Activated T-cell treated with anti-CD3 and anti-CD28 coated beads, Interleukin-2, amount 50 U/mL, for 72 hours (primary cell): ENCODE measurements around the gene GINS2. TPM values are rescaled to one million over a fixed set of nuclear protein-coding genes. Genes with fewer than 3 reads are reported as not detected.

Source experiments
- ATAC-seq, 2 donors: fragments of 150-1000 bp; cut with Tn5 transposase; replicated peaks in 1 of 2; 2 replicates each; pipeline ENCODE4 v1.10.0; 2021; ENCODE audit warnings: moderate library complexity in 2 of 2, mild to moderate bottlenecking in 1 of 2
- DNase-seq, 2 donors: peaks; one replicate each; pipeline ENCODE4 v3.0.0; 2021 to 2022; ENCODE audit warnings: mixed read lengths in 1 of 2
- H3K27ac Mint-ChIP-seq: one replicate; pipeline ENCODE4 v1.8.0; 2022; ENCODE audit warnings: mild to moderate bottlenecking, moderate library complexity, mixed read lengths
- H3K27me3 Mint-ChIP-seq: one replicate; pipeline ENCODE4 v1.8.0; 2022; ENCODE audit warnings: low read depth, mixed read lengths
- H3K36me3 Mint-ChIP-seq, 2 donors: one replicate each; pipeline ENCODE4 v1.8.0; 2022; ENCODE audit warnings: mixed read lengths in 2 of 2, mild to moderate bottlenecking in 1 of 2; ENCODE audit not compliant: insufficient read depth in 2 of 2
- H3K4me1 Mint-ChIP-seq: one replicate; pipeline ENCODE4 v1.8.0; 2022; ENCODE audit warnings: low read depth, mixed read lengths
- H3K4me3 Mint-ChIP-seq, 2 donors: one replicate each; pipeline ENCODE4 v1.8.0; 2022; ENCODE audit warnings: mild to moderate bottlenecking in 2 of 2, mixed read lengths in 2 of 2, moderate library complexity in 2 of 2
- H3K9me3 Mint-ChIP-seq, 2 donors: one replicate each; pipeline ENCODE4 v1.8.0; 2022; ENCODE audit warnings: mixed read lengths in 2 of 2
- total RNA-seq, 2 donors: library from RNA; stranded (reverse); gene quantifications; one replicate each; pipeline ENCODE4 v1.2.3, GENCODE V29; 2022

GINS2 gene
- total RNA-seq, 2 donors from 2014 or later: 32.6 to 55.6 TPM

DNA sequence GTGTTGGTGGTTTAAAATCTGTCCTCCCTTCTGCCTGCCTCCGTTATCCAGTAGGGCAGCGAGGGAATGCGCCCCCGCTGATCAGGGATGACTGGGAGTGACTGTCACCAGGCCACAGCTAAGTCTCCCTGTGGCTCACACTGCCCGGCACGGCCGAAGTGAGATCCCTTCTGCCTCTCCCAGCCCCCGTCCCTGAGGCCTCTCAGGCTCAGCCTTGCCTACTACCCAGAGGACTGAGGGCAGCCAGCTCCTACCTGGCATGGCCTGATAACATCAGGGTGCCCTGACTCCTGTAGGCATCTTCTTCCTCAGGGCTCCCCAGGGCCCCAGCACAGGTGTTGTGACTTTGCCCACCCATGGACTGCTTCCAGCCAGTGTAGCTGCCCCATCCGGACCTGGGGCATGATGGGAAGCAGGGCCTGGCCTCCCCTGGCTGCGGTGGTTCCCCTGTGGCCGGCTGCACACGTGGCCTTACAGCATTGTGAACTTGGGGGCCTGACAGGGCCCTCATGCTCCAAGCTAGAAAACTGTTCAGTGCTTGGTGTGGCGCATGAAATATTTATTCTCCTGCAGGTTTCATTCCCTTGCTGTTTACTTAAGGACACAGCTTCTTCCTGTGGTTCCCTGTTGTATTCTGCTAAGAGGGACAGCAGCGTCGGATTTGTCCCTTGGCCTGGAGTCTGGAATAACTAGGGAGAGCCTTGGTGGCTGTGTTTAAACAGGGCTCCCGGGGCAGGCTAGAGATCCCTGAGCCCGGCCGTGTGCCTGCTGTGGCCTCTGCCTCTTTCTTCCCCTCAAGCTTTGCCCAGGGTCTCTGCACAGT lies 30.0 kb downstream of the GINS2 start:
- ATAC-seq (no peak), DNase-seq (no peak)
- no peaks in the 10 kb centered on the region for H3K4me1 Mint-ChIP-seq
- H3K27me3 Mint-ChIP-seq: no peaks in the 10 kb centered on the region
- H3K36me3 Mint-ChIP-seq: peaks cover 1 to 6% of the 10 kb centered on the region in 2 donors
- H3K4me3 Mint-ChIP-seq: no peak overlapping the region
- no peak overlapping the region for H3K27ac Mint-ChIP-seq
- no peaks in the 10 kb centered on the region for H3K9me3 Mint-ChIP-seq

DNA sequence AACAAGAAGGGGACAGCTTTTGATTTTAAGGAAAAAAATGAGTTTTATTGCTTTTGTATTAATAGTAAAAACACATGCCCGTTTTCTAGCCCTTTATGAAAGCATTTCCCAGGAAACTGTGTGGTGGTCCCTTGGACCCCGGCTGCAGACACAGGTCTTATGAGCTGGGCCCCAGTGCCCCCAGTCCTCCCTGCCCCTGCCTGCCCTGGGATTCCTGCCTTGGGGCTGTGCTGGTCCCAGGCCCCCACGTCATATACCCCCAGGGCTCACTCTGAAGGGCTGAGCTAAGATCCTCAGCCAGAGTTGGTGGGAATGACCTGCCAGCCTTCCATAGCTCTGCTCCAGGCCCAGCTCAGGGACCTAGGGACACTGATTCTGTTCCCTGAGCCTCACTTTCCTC lies 30.8 kb downstream of the GINS2 start:
- Mint-ChIP-seq H3K9me3 (no peaks in the 10 kb centered on the region), H3K4me3 (no peak overlapping the region), H3K4me1 (no peaks in the 10 kb centered on the region), H3K27ac (no peak overlapping the region), H3K36me3 (peaks cover 1 to 6% of the 10 kb centered on the region in 2 donors), H3K27me3 (no peaks in the 10 kb centered on the region)
- ATAC-seq (no peak), DNase-seq (no peak)

DNA sequence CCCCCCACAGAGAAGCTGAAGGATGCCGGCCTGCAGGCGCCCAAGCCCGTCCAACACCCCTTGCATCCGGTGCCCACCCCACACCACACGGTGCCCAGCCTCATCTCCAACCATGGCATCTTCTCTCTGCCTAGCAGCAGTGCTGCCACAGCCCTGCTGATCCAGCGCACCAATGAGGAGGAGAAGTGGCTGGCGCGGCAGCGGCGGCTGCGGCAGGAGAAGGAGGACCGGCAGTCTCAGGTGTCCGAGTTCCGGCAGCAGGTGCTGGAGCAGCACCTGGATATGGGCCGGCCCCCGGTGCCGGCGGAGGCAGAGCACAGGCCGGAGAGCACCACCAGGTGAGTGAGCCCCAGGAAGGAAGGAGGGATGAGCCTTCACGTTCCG lies 31.5 kb downstream of the GINS2 start:
- Mint-ChIP-seq H3K36me3 (peaks cover 1 to 6% of the 10 kb centered on the region in 2 donors), H3K4me1 (no peaks in the 10 kb centered on the region), H3K4me3 (no peak overlapping the region), H3K27me3 (no peaks in the 10 kb centered on the region), H3K27ac (no peak overlapping the region), H3K9me3 (no peaks in the 10 kb centered on the region)
- no peak for ATAC-seq
- no peak for DNase-seq

DNA sequence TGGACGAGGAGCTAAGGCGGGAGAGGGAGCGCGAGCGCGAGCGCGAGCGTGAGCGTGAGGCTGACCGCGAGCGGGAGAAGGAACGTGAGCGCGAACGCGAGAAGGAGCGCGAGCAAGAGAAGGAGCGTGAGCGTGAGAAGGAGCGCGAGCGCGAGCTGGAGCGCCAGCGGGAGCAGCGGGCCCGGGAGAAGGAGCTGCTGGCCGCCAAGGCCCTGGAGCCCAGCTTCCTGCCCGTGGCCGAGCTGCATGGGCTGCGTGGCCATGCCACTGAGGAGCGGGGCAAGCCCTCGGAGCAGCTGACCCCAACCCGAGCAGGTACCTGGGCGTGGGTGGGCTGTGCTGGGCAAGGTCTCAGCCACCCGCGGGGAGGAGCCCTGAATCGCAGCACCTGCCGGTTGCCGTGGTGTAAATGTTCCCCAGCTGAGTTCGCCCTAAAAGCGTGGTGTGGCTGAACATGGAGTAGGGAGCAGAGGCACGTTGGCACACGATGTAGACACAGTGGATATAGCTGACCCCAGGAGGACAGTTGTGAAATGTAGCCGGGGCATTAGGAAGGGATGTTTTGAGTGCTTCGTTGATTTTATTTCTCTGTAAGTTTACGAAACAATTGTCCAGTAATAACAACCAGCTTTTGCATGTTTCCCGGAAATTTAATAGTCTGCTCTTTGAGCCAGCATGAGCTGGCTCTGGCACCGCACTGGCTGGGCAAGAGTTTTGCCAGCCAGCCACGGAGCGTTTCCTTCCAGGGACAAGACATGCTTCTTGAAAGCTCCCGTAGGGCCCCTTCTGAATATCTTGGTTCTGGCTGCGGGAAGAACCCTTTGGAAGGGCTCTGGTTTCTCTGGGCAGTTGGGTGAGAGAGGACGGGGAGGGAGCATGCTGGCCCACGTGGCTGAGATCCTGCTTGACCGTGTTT lies 32.1 kb downstream of the GINS2 start:
- Mint-ChIP-seq H3K9me3 (no peaks in the 10 kb centered on the region), H3K27ac (no peak overlapping the region), H3K4me3 (no peak overlapping the region)

DNA sequence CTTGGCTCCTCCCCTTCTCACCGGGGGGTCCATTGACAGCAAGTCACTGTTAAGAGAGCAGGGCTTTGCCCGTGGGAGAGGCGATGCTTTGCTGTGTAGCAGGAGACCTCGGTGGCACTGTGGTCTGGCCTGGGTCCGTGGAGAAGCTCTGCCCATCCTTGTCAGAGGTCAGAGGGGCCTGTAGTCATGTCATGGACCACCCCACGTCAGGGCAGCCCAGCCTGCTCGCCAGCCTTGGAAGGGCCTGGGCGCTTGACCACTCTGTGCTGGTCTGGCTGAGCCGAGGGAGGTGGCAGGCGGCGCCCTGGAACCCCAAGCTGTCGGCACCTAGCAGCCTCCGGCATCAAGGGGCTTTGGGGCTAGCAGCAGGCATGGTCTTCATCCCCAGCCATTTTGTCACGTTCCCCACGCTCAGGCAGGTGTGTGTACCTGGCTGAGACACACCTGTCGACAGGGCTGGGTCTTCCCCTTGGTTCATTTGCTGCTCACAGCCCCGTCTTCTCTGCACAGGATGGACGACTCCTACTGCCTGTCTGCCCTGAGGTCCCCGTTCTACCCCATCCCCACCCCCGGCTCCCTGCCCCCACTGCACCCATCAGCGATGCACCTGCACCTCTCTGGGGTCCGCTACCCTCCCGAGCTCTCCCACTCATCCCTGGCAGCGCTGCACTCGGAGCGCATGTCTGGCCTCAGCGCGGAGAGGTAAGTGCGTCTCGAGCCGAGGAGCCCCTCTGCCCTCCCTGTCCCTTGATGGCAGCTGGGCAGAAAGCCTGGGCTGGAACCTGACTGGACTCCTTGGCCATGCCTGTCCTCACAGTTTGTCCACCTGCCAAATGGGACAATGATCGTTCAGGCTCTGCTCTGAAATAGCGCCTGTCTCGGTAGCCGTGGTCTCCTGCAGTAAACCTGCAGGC lies 33.3 kb downstream of the GINS2 start:
- H3K9me3 Mint-ChIP-seq: no peaks in the 10 kb centered on the region
- no peak overlapping the region for H3K27ac Mint-ChIP-seq
- no peak overlapping the region for H3K4me3 Mint-ChIP-seq
- peaks cover 1 to 6% of the 10 kb centered on the region in 2 donors for H3K36me3 Mint-ChIP-seq
- ATAC-seq (no peak), DNase-seq (no peak)
- no peaks in the 10 kb centered on the region for H3K4me1 Mint-ChIP-seq
- no peaks in the 10 kb centered on the region for H3K27me3 Mint-ChIP-seq

More for the DNA sequence above, 32.1 kb downstream of the GINS2 start:
- peaks cover 1 to 6% of the 10 kb centered on the region in 2 donors for H3K36me3 Mint-ChIP-seq
- ATAC-seq (no peak), DNase-seq (no peak)
- H3K27me3 Mint-ChIP-seq: no peaks in the 10 kb centered on the region
- H3K4me1 Mint-ChIP-seq: no peaks in the 10 kb centered on the region

DNA sequence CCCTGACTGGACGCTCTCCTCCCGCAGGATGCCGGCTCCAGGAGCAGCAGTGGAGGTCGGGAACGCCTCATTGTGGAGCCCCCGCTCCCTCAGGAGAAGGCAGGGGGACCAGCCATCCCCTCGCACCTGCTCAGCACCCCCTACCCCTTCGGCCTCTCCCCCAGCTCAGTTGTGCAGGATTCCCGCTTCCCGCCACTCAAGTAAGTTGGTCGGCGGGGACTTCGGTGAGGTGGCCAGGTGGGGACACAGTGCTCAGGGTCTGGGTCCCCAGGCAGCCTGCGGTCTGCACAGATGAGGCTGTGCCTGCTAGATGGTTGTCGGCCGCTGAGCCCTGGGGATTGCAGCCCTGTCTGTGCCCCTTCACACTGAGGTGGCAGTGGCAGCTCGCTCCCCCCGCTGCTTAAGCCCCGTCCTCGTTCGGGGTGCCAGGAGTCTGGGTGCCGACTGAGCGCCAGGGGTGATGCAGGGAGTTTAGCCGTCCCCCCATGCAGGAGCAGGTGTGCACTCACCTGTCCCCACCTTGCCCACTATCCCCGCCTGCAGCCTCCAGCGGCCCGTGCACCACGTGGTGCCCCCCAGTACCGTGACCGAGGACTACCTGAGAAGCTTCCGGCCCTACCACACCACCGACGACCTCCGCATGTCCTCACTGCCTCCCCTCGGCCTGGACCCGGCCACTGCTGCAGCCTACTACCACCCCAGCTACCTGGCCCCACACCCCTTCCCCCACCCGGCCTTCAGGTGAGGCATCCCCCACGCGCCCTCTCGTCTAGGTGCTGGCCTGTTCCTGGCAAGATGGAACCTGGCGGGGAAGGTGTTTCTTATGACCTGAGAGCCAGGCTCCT lies 34.3 kb downstream of the GINS2 start:
- Mint-ChIP-seq H3K4me1 (no peaks in the 10 kb centered on the region), H3K27ac (no peak overlapping the region), H3K27me3 (no peaks in the 10 kb centered on the region), H3K4me3 (no peak overlapping the region), H3K36me3 (peaks cover 1 to 3% of the 10 kb centered on the region in 2 donors), H3K9me3 (no peaks in the 10 kb centered on the region)
- ATAC-seq: no peak
- no peak for DNase-seq

DNA sequence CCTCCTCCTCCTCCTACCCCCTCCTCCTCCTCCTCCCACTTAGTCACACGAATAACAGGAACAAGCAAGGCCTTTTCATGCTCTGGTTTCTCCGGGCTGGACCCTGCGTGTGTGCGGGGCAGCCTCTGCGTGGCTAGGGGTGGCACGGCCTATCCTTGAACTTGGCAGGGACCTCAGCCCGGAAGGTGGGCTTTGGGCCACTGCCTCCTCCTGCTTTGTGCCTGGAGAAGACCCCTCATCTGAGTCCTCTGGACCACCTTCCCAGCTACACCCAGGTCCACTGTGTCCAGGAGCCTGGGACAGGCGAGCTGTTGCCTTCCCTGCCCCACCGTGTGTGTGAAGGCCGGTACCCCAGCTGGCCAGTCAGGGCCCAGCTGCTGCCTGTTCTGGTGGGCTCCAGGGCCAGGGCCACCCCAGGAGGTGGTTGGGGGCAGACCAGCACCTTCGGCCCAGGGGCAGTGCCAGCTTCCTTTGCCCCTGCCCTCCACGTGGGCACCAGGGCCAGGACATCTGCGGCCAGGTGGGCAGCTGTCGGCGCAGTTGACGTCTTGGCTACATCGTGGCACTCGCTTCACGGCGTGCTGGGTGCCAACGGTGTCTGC lies 35.4 kb downstream of the GINS2 start:
- DNase-seq: no peak
- ATAC-seq: no peak
- H3K4me1 Mint-ChIP-seq: no peaks in the 10 kb centered on the region
- peaks cover 1 to 3% of the 10 kb centered on the region in 2 donors for H3K36me3 Mint-ChIP-seq
- no peaks in the 10 kb centered on the region for H3K9me3 Mint-ChIP-seq
- no peaks in the 10 kb centered on the region for H3K27me3 Mint-ChIP-seq
- no peak overlapping the region for H3K4me3 Mint-ChIP-seq
- no peak overlapping the region for H3K27ac Mint-ChIP-seq

DNA sequence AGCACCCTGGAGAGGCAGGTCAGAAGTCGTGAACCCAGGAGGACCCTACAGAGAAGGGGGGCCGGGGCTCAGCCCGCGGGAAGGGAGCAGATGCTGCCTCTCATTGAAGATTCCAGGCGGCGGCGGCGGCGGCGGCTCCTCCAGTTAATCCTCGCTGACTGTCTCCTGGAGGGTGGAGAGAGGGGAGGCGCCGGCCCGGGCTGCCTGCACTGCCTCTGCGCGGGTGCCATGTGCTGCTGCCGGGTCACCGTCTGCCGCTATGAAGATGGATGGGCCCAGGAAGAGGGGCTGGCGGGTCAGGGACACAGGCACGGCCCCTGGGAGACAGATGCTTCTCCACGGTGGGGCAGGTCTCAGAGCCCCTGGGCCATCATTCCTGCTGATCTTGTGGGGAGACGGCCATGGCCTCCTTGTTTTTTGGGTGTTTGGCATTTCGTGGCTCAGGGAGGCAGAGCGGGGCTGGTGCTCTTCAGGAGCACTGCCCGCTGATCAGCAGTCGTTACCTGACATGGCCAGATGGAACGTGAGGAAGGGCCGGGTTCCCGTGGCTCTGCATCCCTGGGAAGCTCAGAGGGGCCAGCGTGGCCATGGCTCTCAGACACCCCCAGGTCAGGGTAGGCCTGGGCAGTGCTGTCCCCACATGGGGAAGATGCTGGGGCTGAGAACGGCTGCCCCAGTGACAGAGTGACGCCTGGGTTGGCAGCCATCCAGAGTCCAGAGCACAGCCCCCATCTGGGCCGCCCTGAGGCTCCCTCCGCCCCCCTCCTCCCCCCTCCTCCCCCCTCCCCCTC lies 36.1 kb downstream of the GINS2 start:
- no peak overlapping the region for H3K27ac Mint-ChIP-seq
- peaks cover 1 to 3% of the 10 kb centered on the region in 2 donors for H3K36me3 Mint-ChIP-seq
- no peaks in the 10 kb centered on the region for H3K27me3 Mint-ChIP-seq
- DNase-seq (no peak), ATAC-seq (peak in 1 of 2 donors; percentile 31)
- no peak overlapping the region for H3K4me3 Mint-ChIP-seq
- H3K9me3 Mint-ChIP-seq: no peaks in the 10 kb centered on the region
- H3K4me1 Mint-ChIP-seq: no peaks in the 10 kb centered on the region

DNA sequence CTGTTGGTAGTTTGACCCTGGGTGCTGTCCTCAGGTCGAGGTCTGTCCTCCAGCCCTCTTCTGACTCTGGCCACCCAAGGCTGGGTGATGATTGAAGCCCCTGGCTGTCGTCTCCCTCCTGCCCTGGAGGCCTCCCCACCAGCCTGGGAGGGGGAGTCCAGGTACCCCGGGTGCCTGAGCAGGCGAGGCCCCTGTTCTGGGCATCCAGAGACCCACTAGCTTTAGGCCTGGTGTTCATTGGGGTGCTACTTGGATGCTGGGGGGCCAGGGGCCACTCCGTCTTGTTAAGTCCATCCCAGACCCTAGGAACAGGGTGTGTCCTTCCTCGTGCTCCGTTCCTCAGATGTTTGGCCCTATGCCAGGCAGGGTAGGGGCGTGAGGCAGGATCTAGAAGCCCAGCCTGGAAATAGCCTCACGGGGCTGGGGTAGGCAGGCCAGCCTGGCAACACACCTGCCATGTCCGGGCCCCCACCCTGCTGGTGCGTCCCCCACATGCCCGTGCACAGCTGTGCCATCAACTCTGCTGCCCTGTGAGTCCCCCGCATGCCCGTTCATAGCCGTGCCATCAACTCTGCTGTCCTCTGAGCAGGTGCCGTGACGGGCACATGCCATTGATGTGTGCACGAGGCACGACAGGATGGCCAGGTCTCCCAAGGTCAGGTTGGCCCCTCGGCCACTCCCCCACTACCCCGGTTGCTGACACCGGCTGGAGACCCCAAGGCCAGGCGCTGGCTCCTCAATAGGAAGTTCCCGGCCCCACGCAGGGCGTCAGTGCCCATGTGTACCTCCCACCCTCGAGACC lies 36.9 kb downstream of the GINS2 start:
- H3K9me3 Mint-ChIP-seq: no peaks in the 10 kb centered on the region
- no peaks in the 10 kb centered on the region for H3K4me1 Mint-ChIP-seq
- H3K27me3 Mint-ChIP-seq: no peaks in the 10 kb centered on the region
- no peak for DNase-seq
- H3K27ac Mint-ChIP-seq: no peak overlapping the region
- no peak overlapping the region for H3K4me3 Mint-ChIP-seq
- ATAC-seq: no peak
- H3K36me3 Mint-ChIP-seq: peaks cover 1 to 3% of the 10 kb centered on the region in 2 donors

DNA sequence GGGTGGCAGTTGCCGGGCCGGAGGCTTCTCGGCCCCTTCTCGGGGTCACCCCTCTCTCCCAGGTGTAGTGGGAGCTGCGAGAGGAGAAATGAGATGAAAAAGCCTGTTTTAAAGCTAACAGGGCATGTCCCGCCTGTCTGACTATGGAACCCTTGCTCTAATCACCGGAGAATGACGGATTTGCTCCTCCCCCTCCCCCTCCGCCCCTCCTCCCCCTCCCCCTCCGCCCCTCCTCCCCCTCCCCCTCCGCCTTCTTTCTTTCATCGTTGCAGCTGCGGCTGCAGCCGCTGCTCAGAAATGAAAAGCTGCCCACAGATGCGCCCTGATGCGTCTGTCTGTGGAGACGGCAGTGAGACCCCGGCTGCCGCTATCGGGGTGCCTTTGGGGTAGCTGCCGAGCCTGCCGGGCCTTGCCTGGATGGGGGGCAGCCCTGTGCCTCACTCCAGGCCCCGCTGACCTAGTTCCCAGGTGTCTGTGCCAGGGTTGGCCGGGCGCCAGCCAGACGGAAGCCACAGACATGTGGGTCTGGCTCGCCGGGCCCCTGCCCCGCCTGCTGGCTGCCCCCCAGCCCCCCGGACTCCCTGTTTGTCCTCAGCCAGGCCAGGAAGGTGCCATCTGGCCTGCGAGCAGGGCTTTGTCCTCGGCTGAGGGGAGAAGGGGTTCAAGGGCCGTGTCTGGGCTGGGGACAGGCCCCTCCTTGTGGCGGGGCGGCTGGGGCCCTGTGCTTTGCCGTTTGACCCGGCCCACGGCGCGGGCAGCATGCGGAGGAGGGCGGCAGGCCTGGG lies 37.7 kb downstream of the GINS2 start:
- Mint-ChIP-seq H3K27ac (no peak overlapping the region), H3K27me3 (no peaks in the 10 kb centered on the region), H3K4me1 (no peaks in the 10 kb centered on the region), H3K4me3 (no peak overlapping the region), H3K36me3 (peaks cover 0 to under 1% of the 10 kb centered on the region in 2 donors), H3K9me3 (no peaks in the 10 kb centered on the region)
- DNase-seq: no peak
- ATAC-seq: no peak
